Adrenal gland (tissue), 12 donors: ENCODE results near the gene TNFRSF14. TPM values are rescaled to one million over a fixed set of nuclear protein-coding genes. Genes with fewer than 3 reads are reported as not detected.
A peak's percentile ranks its signal among the peaks of the same experiment; 100 is the strongest.
"Not testable (repeated sequence)": the region's sequence is repeated elsewhere in the genome, so short reads cannot be mapped to it uniquely, and the experiment has no call there.

ENCODE experiments used
- DNase-seq, 7 donors: peaks; one replicate each; pipeline ENCODE4 v3.0.0-alpha.2; 2019 to 2020
- H3K27ac ChIP-seq, 5 donors: fragments of 200-600 bp; sonication (generic) in 4 of 5; 1 replicate in 3 of 5; 2 replicates in 2 of 5; pipeline versions ENCODE4 v1.5.1 to v1.8.0; 2016 to 2020; ENCODE audit warnings: mild to moderate bottlenecking in 1 of 5
- H3K27me3 ChIP-seq: fragments of 200-600 bp; 2 replicates; pipeline ENCODE4 v1.8.0; 2021
- H3K36me3 ChIP-seq, 2 donors: fragments of 200-600 bp; replicated peaks in 1 of 2; 1 replicate in 1 of 2; 2 replicates in 1 of 2; pipeline versions ENCODE4 v1.5.1 to v1.8.0; 2018 to 2022
- H3K4me1 ChIP-seq, 2 donors: fragments of 200-600 bp; replicated peaks in 1 of 2; 1 replicate in 1 of 2; 2 replicates in 1 of 2; pipeline versions ENCODE4 v1.5.1 to v1.8.0; 2018 to 2021
- H3K4me3 ChIP-seq, 4 donors: fragments of 200-600 bp; sonication (generic) in 3 of 4; one replicate each; pipeline ENCODE4 v1.5.1; 2016 to 2018
- H3K9me3 ChIP-seq, 3 donors: fragments of 200-600 bp; sonication (generic) in 1 of 3; replicated peaks in 1 of 3; 1 replicate in 2 of 3; 2 replicates in 1 of 3; pipeline versions ENCODE4 v1.5.1 to v1.8.0; 2016 to 2021
- CTCF ChIP-seq, 6 experiments: fragments of 450-650 bp in 4 of 6; fragments of 200-600 bp in 2 of 6; sonication (generic) in 1 of 6; IDR thresholded peaks; 1 replicate in 5 of 6; 2 replicates in 1 of 6; pipeline versions ENCODE4 v1.5.1 to v1.8.0; 2016 to 2021; ENCODE audit warnings: antibody characterized with exemption in 6 of 6, mild to moderate bottlenecking in 2 of 6, moderate library complexity in 1 of 6
- POLR2A ChIP-seq, 2 donors: fragments of 450-650 bp; IDR thresholded peaks; one replicate each; pipeline ENCODE4 v1.6.1; 2017; ENCODE audit warnings: antibody characterized with exemption in 2 of 2, mild to moderate bottlenecking in 2 of 2, moderate library complexity in 1 of 2
- WGBS, 4 donors: extraction: QIAGEN DNeasy Blood & Tissue Kit in 2 of 4; methylation state at CpG; one replicate each; pipeline versions ENCODE4 v1.1.5 to v1.1.7; 2013 to 2017; 5-methylcytosine and 5-hydroxymethylcytosine counted together
- intact Hi-C, 2 donors: fragments of 100-400 bp; cut with DNase I; formaldehyde crosslinking; loops; one replicate each; pipeline versions ENCODE4 v1.14.1 to v1.15.0; 2022 to 2023
- polyA plus RNA-seq, 3 donors: library from polyadenylated mRNA; stranded (reverse); fragments of 200-250 nt in 2 of 3; fragments of 350-450 nt in 1 of 3; fragmentation: Illumina TruSeq in 1 of 3; extraction: RNeasy Lipid Tissue Mini Kit (QIAGEN cat#74804) in 1 of 3; gene quantifications; one replicate each; pipeline ENCODE4 v1.2.3, GENCODE V29; 2013 to 2014
- total RNA-seq, 9 donors: library from RNA; depleted of rRNA in 4 of 9; stranded (reverse); fragments of >200 nt in 4 of 9; fragments of 120-200 nt in 1 of 9; fragmentation: NEBNext Ultra II Directional in 1 of 9; extraction: Animal tissue kit (Norgen Biotek cat#: 25700) in 1 of 9; gene quantifications; one replicate each; pipeline versions ENCODE4 v1.1.0 to v1.2.4, GENCODE V29; 2013 to 2023
- donor health status: healthy with polysubstance abuse.
- donor health status: Bipolar disorder and iron deficiency.
- donor health status: DM: yes; HTN: yes; CAD: no.
- donor health status: DM: no; HTN: no; CAD: no.
- donor health status: DM: no; HTN: no; CAD: no.
- donor health status: DM: yes; HTN: yes; CAD: no.

The TNFRSF14 gene
- total and polyA plus RNA-seq, 12 donors, result 7.0 to 554 (median 116) TPM

GRCh38 chr1:2547210-2548067 is 8.7 kb upstream of the TNFRSF14 start:
- peak in 2 of 7 donors; percentile 28 to 72 for DNase-seq
- H3K4me1 ChIP-seq, result peaks cover 41 to 50% of the 10 kb centered on the region in 2 donors
- H3K27ac ChIP-seq, result peak overlapping the region; percentile 91 to 98 (median 95)
- no peaks in the 10 kb centered on the region for H3K9me3 ChIP-seq
- TF ChIP-seq POLR2A (IDR thresholded peaks at IDR 0.05) (no peak), CTCF (IDR thresholded peaks at IDR 0.05) (no peak)
- intact Hi-C loops, result loop anchor here (5.0 to 10.0 kb wide), 3 partner anchors 130 to 353 kb away; partner anchors contain the start of genes FAAP20 (in 1 of the 2) and PEX10 (in 1 of the 2)
- H3K36me3 ChIP-seq, result no peaks in the 10 kb centered on the region
- H3K4me3 ChIP-seq, result peak overlapping the region in 2 of 4 donors; percentile 32 to 62
- H3K27me3 ChIP-seq, result no peaks in the 10 kb centered on the region
- 14 to 29% (median 25%) methylated on average over 8 to 27 of the region's 27 CpGs for WGBS, 4 donors

- 7 to 13% (median 11%) methylated on average over 3 to 17 of the region's 17 CpGs for WGBS, 4 donors
Observed at GRCh38 chr1:2548068-2548589, 8.0 kb upstream of the TNFRSF14 start.

GRCh38 chr1:2549367-2550029 is 6.7 kb upstream of the TNFRSF14 start:
- not testable (repeated sequence) for DNase-seq, H3K27me3 ChIP-seq, H3K36me3 ChIP-seq, H3K9me3 ChIP-seq
- WGBS, 4 donors, result 77 to 88% (median 78%) methylated on average over 10 to 23 of the region's 28 CpGs
- peak overlapping the region; percentile 91 to 98 (median 95) for H3K27ac ChIP-seq
- intact Hi-C loops, result loop anchor here (5.0 to 10.0 kb wide), 3 partner anchors 132 to 355 kb away; partner anchors contain the start of genes FAAP20 (in 1 of the 2) and PEX10 (in 1 of the 2)
- H3K4me3 ChIP-seq, result peak overlapping the region in 1 of 4 donors; percentile 40
- H3K4me1 ChIP-seq, result peaks cover 41 to 49% of the 10 kb centered on the region in 2 donors

More at GRCh38 chr1:2548068-2548589, 8.0 kb upstream of the TNFRSF14 start:
- Histone ChIP-seq H3K36me3 (no peaks in the 10 kb centered on the region), H3K4me3 (peak overlapping the region in 2 of 4 donors; percentile 1 to 40), H3K4me1 (peaks cover 41 to 50% of the 10 kb centered on the region in 2 donors), H3K27me3 (no peaks in the 10 kb centered on the region), H3K9me3 (no peaks in the 10 kb centered on the region), H3K27ac (peak overlapping the region; percentile 91 to 98 (median 95))
- intact Hi-C loops, result loop anchor here (5.0 to 10.0 kb wide), 3 partner anchors 131 to 353 kb away; partner anchors contain the start of genes FAAP20 (in 1 of the 2) and PEX10 (in 1 of the 2)
- no peak for TF ChIP-seq POLR2A (IDR thresholded peaks at IDR 0.05)
- peak; percentile 90 to 97 (median 93) for TF ChIP-seq CTCF (IDR thresholded peaks at IDR 0.05)
- peak; percentile 82 to 94 (median 88) for DNase-seq

GRCh38 chr1:2550309-2550861 is 5.8 kb upstream of the TNFRSF14 start:
- intact Hi-C loops, H3K36me3 ChIP-seq, H3K27me3 ChIP-seq, H3K4me3 ChIP-seq, DNase-seq, H3K9me3 ChIP-seq: not testable (repeated sequence)
- 65 to 75% (median 70%) methylated on average over 7 to 10 of the region's 12 CpGs for WGBS, 4 donors
- Histone ChIP-seq H3K4me1 (peaks cover 37 to 48% of the 10 kb centered on the region in 2 donors), H3K27ac (peak overlapping the region in 1 of 5 donors; percentile 14)

- H3K36me3 ChIP-seq, intact Hi-C loops, H3K4me3 ChIP-seq, H3K9me3 ChIP-seq, H3K27me3 ChIP-seq: not testable (repeated sequence)
- DNase-seq, result peak in 1 of 7 donors; percentile 45
- Histone ChIP-seq H3K27ac (peak overlapping the region in 1 of 5 donors; percentile 58), H3K4me1 (peaks cover 35 to 43% of the 10 kb centered on the region in 2 donors)
- WGBS, 4 donors, result 68 to 72% (median 70%) methylated on average over 6 to 9 of the region's 9 CpGs
Observed at GRCh38 chr1:2551544-2551943, 4.6 kb upstream of the TNFRSF14 start.
